Right lobe of liver (tissue), 6 donors: ENCODE measurements around the gene ACCSL. TPM values are rescaled to one million over a fixed set of nuclear protein-coding genes. Genes with fewer than 3 reads are reported as not detected.

Source experiments
- ATAC-seq, 4 donors: fragments of 200-7000 bp; cut with Tn5 transposase; one replicate each; pipeline ENCODE4 v1.9.1; 2020; ENCODE audit warnings: mild to moderate bottlenecking in 4 of 4, moderate library complexity in 4 of 4
- DNase-seq, 3 donors: peaks; one replicate each; pipeline ENCODE4 v3.0.0-alpha.2; 2020
- H3K27ac ChIP-seq, 3 donors: fragments of 200-600 bp; one replicate each; pipeline ENCODE4 v1.8.0; 2022
- H3K27me3 ChIP-seq, 2 donors: fragments of 200-600 bp; one replicate each; pipeline ENCODE4 v1.8.0; 2022
- H3K36me3 ChIP-seq, 4 donors: fragments of 200-600 bp; sonication (generic) in 1 of 4; one replicate each; pipeline versions ENCODE4 v1.5.1 to v1.8.0; 2017 to 2022; ENCODE audit warnings: control low read depth in 1 of 4
- H3K4me1 ChIP-seq, 4 donors: fragments of 200-600 bp; sonication (generic) in 1 of 4; one replicate each; pipeline versions ENCODE4 v1.5.1 to v1.8.0; 2017 to 2022; ENCODE audit warnings: control low read depth in 1 of 4
- H3K4me3 ChIP-seq, 3 donors: fragments of 200-600 bp; one replicate each; pipeline ENCODE4 v1.8.0; 2022
- H3K9me3 ChIP-seq, 4 donors: fragments of 200-600 bp; sonication (generic) in 1 of 4; one replicate each; pipeline versions ENCODE4 v1.5.1 to v1.8.0; 2017 to 2022; ENCODE audit warnings: control low read depth in 1 of 4
- CTCF ChIP-seq, 4 donors: fragments of 200-600 bp in 3 of 4; fragments of 450-650 bp in 1 of 4; IDR thresholded peaks; one replicate each; pipeline versions ENCODE4 v1.5.1 to v1.8.0; 2016 to 2022; ENCODE audit warnings: antibody characterized with exemption in 4 of 4, mild to moderate bottlenecking in 2 of 4
- POLR2A ChIP-seq: fragments of 450-650 bp; IDR thresholded peaks from one replicate; pipeline ENCODE4 v1.6.1; 2017; ENCODE audit warnings: antibody characterized with exemption, mild to moderate bottlenecking
- WGBS: methylation state at CpG from one replicate; pipeline ENCODE4 v1.1.6; 2018; ENCODE audit warnings: low coverage, low lambda C conversion rate; ENCODE audit not compliant: insufficient coverage; ENCODE audit errors: missing lambda C conversion rate; 5-methylcytosine and 5-hydroxymethylcytosine counted together
- intact Hi-C, 2 donors: fragments of 100-400 bp; cut with DNase I; formaldehyde crosslinking; loops; one replicate each; pipeline versions ENCODE4 v1.11.2 to v1.14.1; 2022
- total RNA-seq, 6 experiments: library from RNA; depleted of rRNA in 2 of 6; stranded (reverse); fragments of >200 nt in 2 of 6; fragmentation: NEBNext Ultra II Directional in 3 of 6; extraction: Animal tissue kit (Norgen Biotek cat#: 25700) in 3 of 6; gene quantifications; one replicate each; pipeline versions ENCODE4 v1.1.0 to v1.2.4, GENCODE V29; 2016 to 2023
- donor health status: DM: no; HTN: yes; CAD: no.
- donor health status: DM: no; HTN: no; CAD: no.
- donor health status: DM: no; HTN: no; CAD: no.
- donor health status: DM: no; HTN: yes; CAD: no.
- donor health status: DM: no; HTN: yes; CAD: no.

Gene ACCSL
- total RNA-seq, 6 experiments from 2014 or later, result not detected

- intact Hi-C loops, result no loop called here
Observed at GRCh38 chr11:44071157-44071556, 23.4 kb downstream of the ACCSL start.

GRCh38 chr11:44072757-44073658 lies 25.2 kb downstream of the ACCSL start:
- WGBS, result 78% methylated on average over 3 of the region's 8 CpGs
- H3K27me3 ChIP-seq, result no peaks in the 10 kb centered on the region
- no peak for ATAC-seq
- intact Hi-C loops, result no loop called here
- no peak for TF ChIP-seq CTCF (IDR thresholded peaks at IDR 0.05)
- TF ChIP-seq POLR2A, result no peak
- no peak overlapping the region for H3K4me3 ChIP-seq
- H3K27ac ChIP-seq, result no peak overlapping the region
- H3K4me1 ChIP-seq, result no peaks in the 10 kb centered on the region
- H3K9me3 ChIP-seq, result no peaks in the 10 kb centered on the region
- DNase-seq, result no peak
- H3K36me3 ChIP-seq, result peaks cover 0 to 2% (median 0%) of the 10 kb centered on the region in 4 donors

More at GRCh38 chr11:44071157-44071556, 23.4 kb downstream of the ACCSL start:
- Histone ChIP-seq H3K36me3 (peaks cover 0 to 2% (median 0%) of the 10 kb centered on the region in 4 donors), H3K27ac (no peak overlapping the region), H3K4me3 (no peak overlapping the region), H3K27me3 (no peaks in the 10 kb centered on the region), H3K9me3 (no peaks in the 10 kb centered on the region), H3K4me1 (peaks cover 0 to 3% (median 0%) of the 10 kb centered on the region in 4 donors)
- DNase-seq (no peak), ATAC-seq (no peak)
- TF ChIP-seq CTCF (IDR thresholded peaks at IDR 0.05), result no peak
- TF ChIP-seq POLR2A, result no peak
- WGBS, result no CpG with 5 or more reads among the region's 3 CpGs

- no peaks in the 10 kb centered on the region for H3K4me1 ChIP-seq
- intact Hi-C loops, result no loop called here
- TF ChIP-seq POLR2A (no peak), CTCF (IDR thresholded peaks at IDR 0.05) (no peak)
- WGBS, result no CpG with 5 or more reads among the region's 5 CpGs
- H3K27ac ChIP-seq, result no peak overlapping the region
- H3K27me3 ChIP-seq, result no peaks in the 10 kb centered on the region
- ATAC-seq (no peak), DNase-seq (no peak)
- H3K4me3 ChIP-seq, result no peak overlapping the region
- peaks cover 0 to 7% (median 1%) of the 10 kb centered on the region in 4 donors for H3K36me3 ChIP-seq
- no peaks in the 10 kb centered on the region for H3K9me3 ChIP-seq
Observed at GRCh38 chr11:44078794-44079193, 31.0 kb downstream of the ACCSL start.

GRCh38 chr11:44079376-44079775 lies 31.6 kb downstream of the ACCSL start:
- Histone ChIP-seq H3K4me3 (no peak overlapping the region), H3K27me3 (no peaks in the 10 kb centered on the region), H3K4me1 (no peaks in the 10 kb centered on the region), H3K9me3 (no peaks in the 10 kb centered on the region), H3K27ac (no peak overlapping the region), H3K36me3 (peaks cover 0 to 7% (median 1%) of the 10 kb centered on the region in 4 donors)
- DNase-seq, result no peak
- intact Hi-C loops, result no loop called here
- no peak for ATAC-seq
- no peak for TF ChIP-seq CTCF (IDR thresholded peaks at IDR 0.05)
- no peak for TF ChIP-seq POLR2A
- WGBS, result 92% methylated on average over 6 of the region's 6 CpGs
